Cerebellar nuclear complex (tissue), 1 donor: ENCODE measurements around the gene NTRK2.

Experiments used
- DNase-seq, 2 experiments: peaks; one replicate each; lab custom pipeline; 2025; lab: John Stamatoyannopoulos, UW

The NTRK2 gene

GRCh38 chr9:84818791-84819190 lies 149.3 kb downstream of the NTRK2 start:
- DNase-seq, result no peak

GRCh38 chr9:84819491-84819991 lies 150.0 kb downstream of the NTRK2 start:
- DNase-seq, result no peak

GRCh38 chr9:84821431-84821830 lies 151.9 kb downstream of the NTRK2 start:
- DNase-seq, result no peak

GRCh38 chr9:84822589-84823233 lies 153.2 kb downstream of the NTRK2 start:
- DNase-seq, result no peak

GRCh38 chr9:84823421-84824271 lies 154.1 kb downstream of the NTRK2 start:
- DNase-seq, result no peak

GRCh38 chr9:84827216-84827765 lies 157.8 kb downstream of the NTRK2 start:
- no peak for DNase-seq

GRCh38 chr9:84828046-84828445 lies 158.5 kb downstream of the NTRK2 start:
- no peak for DNase-seq

- no peak for DNase-seq
These were observed 159.9 kb downstream of the NTRK2 start for GRCh38 chr9:84829471-84829870.

- DNase-seq, result no peak
These were observed 160.6 kb downstream of the NTRK2 start for GRCh38 chr9:84829997-84830696.

GRCh38 chr9:84831377-84831776 lies 161.8 kb downstream of the NTRK2 start:
- no peak for DNase-seq

GRCh38 chr9:84832453-84832852 lies 162.9 kb downstream of the NTRK2 start:
- no peak for DNase-seq

GRCh38 chr9:84834426-84834825 lies 164.9 kb downstream of the NTRK2 start:
- DNase-seq, result no peak

- no peak for DNase-seq
These were observed 166.2 kb downstream of the NTRK2 start for GRCh38 chr9:84835745-84836144.

GRCh38 chr9:84838879-84839278 lies 169.3 kb downstream of the NTRK2 start:
- DNase-seq, result no peak

GRCh38 chr9:84839541-84839940 lies 170.0 kb downstream of the NTRK2 start:
- peak in 1 of 2 experiments; percentile 70 for DNase-seq

GRCh38 chr9:84841931-84842330 lies 172.4 kb downstream of the NTRK2 start:
- DNase-seq, result no peak

GRCh38 chr9:84843175-84843824 lies 173.8 kb downstream of the NTRK2 start:
- DNase-seq, result no peak

GRCh38 chr9:84845956-84846900 lies 176.7 kb downstream of the NTRK2 start:
- DNase-seq, result no peak

GRCh38 chr9:84846906-84847305 lies 177.4 kb downstream of the NTRK2 start:
- no peak for DNase-seq

- DNase-seq, result no peak
These were observed 179.5 kb downstream of the NTRK2 start for GRCh38 chr9:84849049-84849448.
